Measurements from ENCODE around the gene FN3KRP. TPM values are rescaled to one million over a fixed set of nuclear protein-coding genes. Genes with fewer than 3 reads are reported as not detected.

The FN3KRP gene
- total and polyA plus RNA-seq, 12 donors = 6.8 to 41.2 (median 25.4) TPM

DNA sequence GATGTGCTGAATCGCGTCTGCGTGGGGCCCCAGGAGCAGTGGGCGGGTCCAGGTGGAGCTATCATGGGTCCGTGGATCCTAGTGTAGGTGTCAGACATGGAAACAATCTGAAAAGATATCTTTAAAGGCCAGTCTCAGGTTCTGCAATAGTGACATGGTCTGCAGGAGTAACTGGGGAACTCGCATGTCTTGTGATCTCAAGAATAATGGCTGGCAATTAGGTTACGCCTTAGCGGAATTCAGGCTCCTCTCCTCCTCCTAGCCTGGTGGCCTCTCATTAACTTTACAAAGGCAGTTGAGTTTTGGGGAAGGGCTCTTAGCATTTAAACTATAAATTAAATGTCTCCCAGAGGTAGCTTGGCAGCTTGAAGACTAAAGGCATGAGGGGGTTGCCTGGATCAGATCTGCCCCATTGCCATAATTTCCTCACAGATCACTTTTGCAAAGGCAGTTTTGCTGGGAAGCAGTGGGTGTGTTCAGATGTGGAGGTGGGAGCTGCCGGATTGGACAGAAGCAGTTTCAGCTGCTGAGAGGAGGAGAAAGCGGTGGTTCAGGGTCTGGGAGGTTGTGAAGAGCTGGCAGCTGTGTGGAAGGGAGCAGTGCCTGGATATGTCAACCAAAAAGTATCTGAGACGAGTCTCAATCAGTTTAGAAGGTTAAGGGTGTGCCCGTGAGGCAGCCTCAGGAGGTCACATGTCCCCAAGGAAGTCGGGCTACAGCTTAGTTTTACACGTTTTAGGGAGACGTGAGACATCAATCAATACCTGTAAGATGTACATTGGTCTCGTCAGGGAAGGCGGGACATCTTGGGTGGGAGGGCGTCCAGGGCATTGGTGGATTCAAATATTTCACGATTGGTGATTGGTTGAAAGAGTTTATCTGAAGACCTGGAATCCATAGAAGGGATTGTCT is 38.0 kb downstream of the FN3KRP start:
- no peaks in the 10 kb centered on the region for H3K27me3 ChIP-seq
- H3K36me3 ChIP-seq (replicated peaks in 1 of 2) = peaks cover 0 to 4% of the 10 kb centered on the region in 2 donors
- H3K4me1 ChIP-seq (replicated peaks in 1 of 2) = peaks cover 8 to 10% of the 10 kb centered on the region in 2 donors
- H3K9me3 ChIP-seq (replicated peaks in 1 of 3) = no peaks in the 10 kb centered on the region
- 86 to 90% (median 89%) methylated on average over 19 of the region's 19 CpGs for WGBS, 4 donors
- DNase-seq = no peak
- TF ChIP-seq, protein P1, sequence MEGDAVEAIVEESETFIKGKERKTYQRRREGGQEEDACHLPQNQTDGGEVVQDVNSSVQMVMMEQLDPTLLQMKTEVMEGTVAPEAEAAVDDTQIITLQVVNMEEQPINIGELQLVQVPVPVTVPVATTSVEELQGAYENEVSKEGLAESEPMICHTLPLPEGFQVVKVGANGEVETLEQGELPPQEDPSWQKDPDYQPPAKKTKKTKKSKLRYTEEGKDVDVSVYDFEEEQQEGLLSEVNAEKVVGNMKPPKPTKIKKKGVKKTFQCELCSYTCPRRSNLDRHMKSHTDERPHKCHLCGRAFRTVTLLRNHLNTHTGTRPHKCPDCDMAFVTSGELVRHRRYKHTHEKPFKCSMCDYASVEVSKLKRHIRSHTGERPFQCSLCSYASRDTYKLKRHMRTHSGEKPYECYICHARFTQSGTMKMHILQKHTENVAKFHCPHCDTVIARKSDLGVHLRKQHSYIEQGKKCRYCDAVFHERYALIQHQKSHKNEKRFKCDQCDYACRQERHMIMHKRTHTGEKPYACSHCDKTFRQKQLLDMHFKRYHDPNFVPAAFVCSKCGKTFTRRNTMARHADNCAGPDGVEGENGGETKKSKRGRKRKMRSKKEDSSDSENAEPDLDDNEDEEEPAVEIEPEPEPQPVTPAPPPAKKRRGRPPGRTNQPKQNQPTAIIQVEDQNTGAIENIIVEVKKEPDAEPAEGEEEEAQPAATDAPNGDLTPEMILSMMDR (IDR thresholded peaks at IDR 0.05) = no peak
- no peak for TF ChIP-seq POLR2A (IDR thresholded peaks at IDR 0.05)
- intact Hi-C loops (cut with DNase I) = loop anchor here in 1 of 2 donors (10.0 kb wide), 1 partner anchor 110 kb away; the partner anchor contains the start of gene WDR45B
- no peak overlapping the region for H3K27ac ChIP-seq
- no peak overlapping the region for H3K4me3 ChIP-seq

DNA sequence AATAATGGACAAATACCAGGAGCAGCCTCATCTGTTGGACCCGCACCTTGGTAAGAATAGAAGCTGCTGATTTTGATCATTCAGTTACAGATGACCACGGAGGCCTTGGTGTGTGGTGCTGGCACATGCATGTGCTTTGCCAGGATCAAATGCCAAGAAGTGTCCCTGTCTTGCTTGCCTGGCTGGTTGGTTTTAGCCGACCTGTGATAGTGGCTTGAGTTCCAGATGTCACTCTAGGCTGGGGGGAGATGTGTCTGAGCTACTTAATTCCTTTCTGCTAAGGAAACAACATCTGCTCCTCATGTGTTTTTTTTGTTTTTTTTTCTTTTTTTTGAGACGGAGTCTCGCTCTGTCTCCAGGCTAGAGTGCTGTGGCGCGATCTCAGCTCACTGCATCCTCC is 39.7 kb downstream of the FN3KRP start:
- intact Hi-C loops (cut with DNase I) = loop anchor here in 1 of 2 donors (10.0 kb wide), 1 partner anchor 111 kb away; the partner anchor contains the start of gene WDR45B
- WGBS, 4 donors = 78 to 90% (median 85%) methylated on average over 7 of the region's 7 CpGs

DNA sequence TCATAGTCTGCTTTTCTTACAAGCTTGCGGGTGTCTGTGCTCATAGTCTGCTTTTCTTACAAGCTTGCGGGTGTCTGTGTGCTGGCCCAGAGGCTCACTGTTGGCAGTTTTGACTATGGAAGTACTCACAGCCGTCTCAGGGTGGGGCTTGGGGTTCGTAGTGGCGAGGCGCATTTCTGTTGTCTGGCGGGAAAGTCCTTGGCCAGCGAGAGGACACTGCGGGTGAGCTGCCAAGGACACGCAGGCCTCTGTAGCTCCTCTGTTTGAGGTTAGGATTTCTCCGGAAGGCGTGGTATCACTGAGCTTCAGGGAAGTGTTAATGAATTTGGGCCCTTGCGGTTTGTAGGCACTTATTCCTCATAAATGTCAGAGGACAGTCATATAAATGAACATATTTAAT is 48.9 kb downstream of the FN3KRP start:
- H3K27ac ChIP-seq = peak overlapping the region in 1 of 5 donors; percentile 10
- H3K27me3 ChIP-seq = no peaks in the 10 kb centered on the region
- intact Hi-C loops (cut with DNase I) = no loop called here
- no peaks in the 10 kb centered on the region for H3K9me3 ChIP-seq (replicated peaks in 1 of 3)
- WGBS, 4 donors = 48 to 64% (median 60%) methylated on average over 4 to 13 of the region's 13 CpGs
- H3K4me1 ChIP-seq (replicated peaks in 1 of 2) = no peaks in the 10 kb centered on the region
- TF ChIP-seq, protein P1 (IDR thresholded peaks at IDR 0.05) = no peak
- TF ChIP-seq POLR2A (IDR thresholded peaks at IDR 0.05) = no peak
- H3K4me3 ChIP-seq = no peak overlapping the region
- DNase-seq = peak in 4 of 7 donors; percentile 52 to 72 (median 65)
- peaks cover 0 to 4% of the 10 kb centered on the region in 2 donors for H3K36me3 ChIP-seq (replicated peaks in 1 of 2)

More for the DNA sequence above, 39.7 kb downstream of the FN3KRP start:
- no peaks in the 10 kb centered on the region for H3K9me3 ChIP-seq (replicated peaks in 1 of 3)
- no peaks in the 10 kb centered on the region for H3K27me3 ChIP-seq
- H3K4me3 ChIP-seq = no peak overlapping the region
- peaks cover 8 to 10% of the 10 kb centered on the region in 2 donors for H3K4me1 ChIP-seq (replicated peaks in 1 of 2)
- DNase-seq = no peak
- peaks cover 0 to 7% of the 10 kb centered on the region in 2 donors for H3K36me3 ChIP-seq (replicated peaks in 1 of 2)
- no peak overlapping the region for H3K27ac ChIP-seq
- TF ChIP-seq, protein P1 (IDR thresholded peaks at IDR 0.05) = no peak
- no peak for TF ChIP-seq POLR2A (IDR thresholded peaks at IDR 0.05)

DNA sequence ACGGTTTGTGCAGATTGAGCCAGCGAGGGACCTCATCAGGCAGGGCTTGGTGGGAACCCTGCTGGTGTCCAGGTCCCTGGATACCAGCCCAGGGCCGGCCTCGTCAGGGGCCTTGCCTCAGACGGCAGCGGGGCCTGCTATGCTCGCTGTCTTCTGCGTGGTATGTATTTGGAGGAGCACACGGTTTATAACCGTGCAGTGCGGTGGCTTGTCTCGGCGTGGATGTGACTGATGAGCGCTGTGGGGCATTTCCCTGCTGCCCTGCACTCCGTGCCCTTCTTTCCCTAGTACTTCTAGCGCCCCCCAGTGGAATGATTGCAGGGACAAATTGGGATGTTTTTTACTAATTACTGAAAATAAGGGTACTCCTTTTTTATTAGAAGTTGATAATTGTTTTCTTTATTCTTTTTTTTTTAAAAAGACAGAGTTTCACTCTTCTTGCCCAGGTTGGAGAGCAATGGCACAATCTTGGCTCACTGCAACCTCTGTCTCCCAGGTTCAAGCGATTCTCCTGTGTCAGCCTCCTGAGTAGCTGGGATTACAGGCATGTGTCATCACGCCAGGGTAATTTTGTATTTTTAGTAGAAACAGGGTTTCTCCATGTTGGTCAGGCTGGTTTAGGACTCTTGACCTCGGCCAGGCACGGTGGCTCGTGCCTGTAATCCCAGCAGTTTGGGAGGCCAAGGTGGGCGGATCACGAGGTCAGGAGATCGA is 50.7 kb downstream of the FN3KRP start:
- TF ChIP-seq POLR2A (IDR thresholded peaks at IDR 0.05) = no peak
- TF ChIP-seq, protein P1 (IDR thresholded peaks at IDR 0.05) = peak; percentile 61 to 77 (median 66)
- no peak overlapping the region for H3K27ac ChIP-seq
- H3K4me3 ChIP-seq = no peak overlapping the region
- WGBS, 4 donors = 55 to 69% (median 67%) methylated on average over 19 to 24 of the region's 24 CpGs
- no peaks in the 10 kb centered on the region for H3K36me3 ChIP-seq (replicated peaks in 1 of 2)
- intact Hi-C loops (cut with DNase I) = no loop called here
- no peaks in the 10 kb centered on the region for H3K4me1 ChIP-seq (replicated peaks in 1 of 2)
- peak; percentile 70 to 83 (median 79) for DNase-seq
- no peaks in the 10 kb centered on the region for H3K27me3 ChIP-seq
- no peaks in the 10 kb centered on the region for H3K9me3 ChIP-seq (replicated peaks in 1 of 3)

Data from adrenal gland (tissue), 12 donors.